Trophoblast cell (in vitro differentiated cells and primary cell): ENCODE measurements around the gene HS6ST1.
A peak's percentile ranks its signal among the peaks of the same experiment; 100 is the strongest.

Experiments
- DNase-seq, 2 donors: peaks; one replicate each; pipeline ENCODE4 v3.0.0-alpha.2; 2016
- H2AFZ ChIP-seq: 2 replicates; pipeline ENCODE4 v1.6.1; 2013; ENCODE audit warnings: low read length, moderate library complexity, mild to moderate bottlenecking; ENCODE audit not compliant: insufficient read depth, poor library complexity
- H2AK5ac ChIP-seq: 2 replicates; pipeline ENCODE4 v1.6.1; 2013; ENCODE audit warnings: mild to moderate bottlenecking, low read length
- H2BK120ac ChIP-seq: 2 replicates; pipeline ENCODE4 v1.6.1; 2013; ENCODE audit warnings: low read length, mild to moderate bottlenecking, moderate library complexity; ENCODE audit not compliant: insufficient read depth, poor library complexity
- H2BK12ac ChIP-seq: 2 replicates; pipeline ENCODE4 v1.6.1; 2013; ENCODE audit warnings: mild to moderate bottlenecking, low read length, moderate library complexity
- H2BK5ac ChIP-seq: 2 replicates; pipeline ENCODE4 v1.6.1; 2013; ENCODE audit warnings: low read length, low read depth, moderate library complexity, mild to moderate bottlenecking; ENCODE audit not compliant: poor library complexity
- H3K14ac ChIP-seq: 2 replicates; pipeline ENCODE4 v1.6.1; 2013; ENCODE audit warnings: mild to moderate bottlenecking, low read length
- H3K18ac ChIP-seq: 2 replicates; pipeline ENCODE4 v1.6.1; 2013; ENCODE audit warnings: mild to moderate bottlenecking, low read length
- H3K23ac ChIP-seq: 2 replicates; pipeline ENCODE4 v1.6.1; 2013; ENCODE audit warnings: low read length
- H3K27ac ChIP-seq: 2 replicates; pipeline ENCODE4 v1.5.1; 2013; ENCODE audit warnings: low read depth, mild to moderate bottlenecking, inconsistent platforms, low read length, moderate library complexity
- H3K27me3 ChIP-seq: 2 replicates; pipeline ENCODE4 v1.6.1; 2013; ENCODE audit warnings: inconsistent platforms, mild to moderate bottlenecking, low read length, moderate library complexity; ENCODE audit not compliant: insufficient read depth
- H3K36me3 ChIP-seq, 2 experiments: 1 replicate in 1 of 2; 2 replicates in 1 of 2; pipeline ENCODE4 v1.6.1; 2013; ENCODE audit warnings: low read length in 2 of 2, mild to moderate bottlenecking in 2 of 2, moderate library complexity in 1 of 2; ENCODE audit not compliant: insufficient read depth in 2 of 2, control insufficient read depth in 1 of 2
- H3K4ac ChIP-seq: 2 replicates; pipeline ENCODE4 v1.6.1; 2013; ENCODE audit warnings: low read depth, mild to moderate bottlenecking, low read length, moderate library complexity
- H3K4me1 ChIP-seq, 2 experiments: 1 replicate in 1 of 2; 2 replicates in 1 of 2; pipeline ENCODE4 v1.6.1; 2013; ENCODE audit warnings: low read length in 2 of 2, mild to moderate bottlenecking in 2 of 2, moderate library complexity in 1 of 2; ENCODE audit not compliant: insufficient read depth in 2 of 2, control insufficient read depth in 1 of 2
- H3K4me2 ChIP-seq: 2 replicates; pipeline ENCODE4 v1.6.1; 2013; ENCODE audit warnings: inconsistent platforms, mild to moderate bottlenecking, low read length, moderate library complexity
- H3K4me3 ChIP-seq: 2 replicates; pipeline ENCODE4 v1.5.1; 2013; ENCODE audit warnings: mild to moderate bottlenecking, low read depth, low read length, inconsistent platforms
- H3K79me1 ChIP-seq: one replicate; pipeline ENCODE4 v1.6.1; 2013; ENCODE audit warnings: low read length
- H3K79me2 ChIP-seq: 2 replicates; pipeline ENCODE4 v1.6.1; 2013; ENCODE audit warnings: low read length, mild to moderate bottlenecking; ENCODE audit not compliant: control insufficient read depth, insufficient read depth, poor library complexity
- H3K9ac ChIP-seq: 2 replicates; pipeline ENCODE4 v1.6.1; 2013; ENCODE audit warnings: mild to moderate bottlenecking, low read length
- H3K9me3 ChIP-seq: 2 replicates; pipeline ENCODE4 v1.6.1; 2013; ENCODE audit warnings: low read depth, mild to moderate bottlenecking, control low read depth, inconsistent platforms, low read length; ENCODE audit not compliant: insufficient read depth
- H4K12ac ChIP-seq: 2 replicates; pipeline ENCODE4 v1.6.1; 2013; ENCODE audit warnings: low read depth, mild to moderate bottlenecking, low read length, moderate library complexity
- H4K8ac ChIP-seq: 2 replicates; pipeline ENCODE4 v1.6.1; 2013; ENCODE audit warnings: low read depth, mild to moderate bottlenecking, low read length, moderate library complexity
- H4K91ac ChIP-seq: one replicate; pipeline ENCODE4 v1.6.1; 2013; ENCODE audit warnings: low read depth, mild to moderate bottlenecking, low read length, moderate library complexity
- WGBS: extraction: QIAGEN DNeasy Blood & Tissue Kit; methylation state at CpG from one replicate; pipeline ENCODE4 v1.1.7; 2013; ENCODE audit warnings: missing lambda C conversion rate; ENCODE audit not compliant: insufficient read length, insufficient coverage; ENCODE audit errors: extremely low coverage; 5-methylcytosine and 5-hydroxymethylcytosine counted together

The HS6ST1 gene

GRCh38 chr2:128236491-128237035 is 82.1 kb downstream of the HS6ST1 start:
- no peak overlapping the region for H3K4ac ChIP-seq
- H3K27me3 ChIP-seq: no peaks in the 10 kb centered on the region
- H2AK5ac ChIP-seq: no peak overlapping the region
- H3K9ac ChIP-seq: no peak overlapping the region
- H3K23ac ChIP-seq: no peak overlapping the region
- no peak overlapping the region for H2BK120ac ChIP-seq
- H3K27ac ChIP-seq: no peak overlapping the region
- peaks cover 4% of the 10 kb centered on the region in 2 experiments for H3K4me1 ChIP-seq
- no peak overlapping the region for H3K18ac ChIP-seq
- WGBS: no CpG with 5 or more reads among the region's 8 CpGs
- H3K14ac ChIP-seq: no peak overlapping the region
- no peaks in the 10 kb centered on the region for H3K36me3 ChIP-seq
- no peak overlapping the region for H2BK12ac ChIP-seq
- H2AFZ ChIP-seq: no peak overlapping the region
- H3K4me3 ChIP-seq: no peak overlapping the region
- no peak overlapping the region for H3K4me2 ChIP-seq
- H3K9me3 ChIP-seq: peaks cover 2% of the 10 kb centered on the region
- no peak overlapping the region for H2BK5ac ChIP-seq
- no peak overlapping the region for H4K8ac ChIP-seq
- no peak overlapping the region for H4K91ac ChIP-seq
- no peaks in the 10 kb centered on the region for H3K79me1 ChIP-seq
- peaks cover 5% of the 10 kb centered on the region for H3K79me2 ChIP-seq
- DNase-seq: peak; percentile 48 to 66
- no peak overlapping the region for H4K12ac ChIP-seq

- peaks cover 4% of the 10 kb centered on the region in 2 experiments for H3K4me1 ChIP-seq
- H3K79me1 ChIP-seq: no peaks in the 10 kb centered on the region
- H4K12ac ChIP-seq: no peak overlapping the region
- H3K27ac ChIP-seq: no peak overlapping the region
- H3K4me3 ChIP-seq: no peak overlapping the region
- no peaks in the 10 kb centered on the region for H3K27me3 ChIP-seq
- H3K4ac ChIP-seq: no peak overlapping the region
- no peak overlapping the region for H2BK120ac ChIP-seq
- H2AFZ ChIP-seq: no peak overlapping the region
- no peak overlapping the region for H2AK5ac ChIP-seq
- no peaks in the 10 kb centered on the region for H3K36me3 ChIP-seq
- peaks cover 5% of the 10 kb centered on the region for H3K79me2 ChIP-seq
- H3K18ac ChIP-seq: no peak overlapping the region
- peaks cover 2% of the 10 kb centered on the region for H3K9me3 ChIP-seq
- H3K23ac ChIP-seq: no peak overlapping the region
- H3K4me2 ChIP-seq: no peak overlapping the region
- no peak overlapping the region for H3K14ac ChIP-seq
- H4K8ac ChIP-seq: no peak overlapping the region
- no peak overlapping the region for H2BK12ac ChIP-seq
- no peak overlapping the region for H4K91ac ChIP-seq
- WGBS: no CpG with 5 or more reads among the region's 8 CpGs
- no peak for DNase-seq
- H2BK5ac ChIP-seq: no peak overlapping the region
- no peak overlapping the region for H3K9ac ChIP-seq
Observed at GRCh38 chr2:128235581-128235980, 83.1 kb downstream of the HS6ST1 start.

GRCh38 chr2:128234613-128235012 is 84.1 kb downstream of the HS6ST1 start:
- Histone ChIP-seq H3K9me3 (peaks cover 2% of the 10 kb centered on the region), H3K18ac (no peak overlapping the region), H4K8ac (no peak overlapping the region), H2BK12ac (no peak overlapping the region), H2AFZ (no peak overlapping the region), H3K4me3 (no peak overlapping the region), H3K4ac (no peak overlapping the region), H3K9ac (peak overlapping the region; percentile 10), H4K12ac (no peak overlapping the region), H2AK5ac (no peak overlapping the region), H3K4me1 (peaks cover 4% of the 10 kb centered on the region in 2 experiments), H3K23ac (no peak overlapping the region), H3K36me3 (no peaks in the 10 kb centered on the region), H2BK5ac (no peak overlapping the region), H2BK120ac (no peak overlapping the region), H3K4me2 (no peak overlapping the region), H4K91ac (no peak overlapping the region), H3K14ac (no peak overlapping the region), H3K27ac (no peak overlapping the region), H3K79me2 (peaks cover 5% of the 10 kb centered on the region), H3K79me1 (no peaks in the 10 kb centered on the region), H3K27me3 (no peaks in the 10 kb centered on the region)
- no peak for DNase-seq
- no CpG with 5 or more reads among the region's 5 CpGs for WGBS

- no peak overlapping the region for H2AK5ac ChIP-seq
- H3K4me2 ChIP-seq: peak overlapping the region; percentile 33
- H3K4me1 ChIP-seq: peaks cover 4% of the 10 kb centered on the region in 2 experiments
- H3K9ac ChIP-seq: no peak overlapping the region
- H4K8ac ChIP-seq: no peak overlapping the region
- H3K14ac ChIP-seq: no peak overlapping the region
- no peaks in the 10 kb centered on the region for H3K79me1 ChIP-seq
- no peaks in the 10 kb centered on the region for H3K27me3 ChIP-seq
- H3K4me3 ChIP-seq: no peak overlapping the region
- H3K27ac ChIP-seq: no peak overlapping the region
- H3K36me3 ChIP-seq: no peaks in the 10 kb centered on the region
- no peak overlapping the region for H2BK5ac ChIP-seq
- H3K23ac ChIP-seq: no peak overlapping the region
- H3K79me2 ChIP-seq: peaks cover 5% of the 10 kb centered on the region
- no peak overlapping the region for H3K18ac ChIP-seq
- H2BK120ac ChIP-seq: no peak overlapping the region
- H4K91ac ChIP-seq: no peak overlapping the region
- H4K12ac ChIP-seq: no peak overlapping the region
- H2AFZ ChIP-seq: no peak overlapping the region
- WGBS: no CpG with 5 or more reads among the region's 11 CpGs
- no peak overlapping the region for H3K4ac ChIP-seq
- no peak overlapping the region for H2BK12ac ChIP-seq
- peaks cover 2% of the 10 kb centered on the region for H3K9me3 ChIP-seq
- no peak for DNase-seq
Observed at GRCh38 chr2:128233790-128234395, 84.8 kb downstream of the HS6ST1 start.
